Astrocyte (in vitro differentiated cells and primary cell): Measurements from ENCODE around the gene PLP2. TPM values are rescaled to one million over a fixed set of nuclear protein-coding genes. Genes with fewer than 3 reads are reported as not detected.

Experiments
- DNase-seq: peaks from one replicate; pipeline ENCODE4 v3.0.0-alpha.2; 2010; ENCODE audit warnings: low read depth
- FAIRE-seq: peaks from 2 replicates; lab custom pipeline; 2011; peaks lifted over from hg19 to GRCh38; lab: Jason Lieb, UNC
- H2AFZ ChIP-seq: 2 replicates; pipeline ENCODE4 v1.6.0; 2012; ENCODE audit warnings: low read depth, low read length, inconsistent platforms
- H3K27ac ChIP-seq: 2 replicates; pipeline ENCODE4 v1.5.1; 2011; ENCODE audit warnings: low read depth, low read length, inconsistent platforms
- H3K27me3 ChIP-seq: 2 replicates; pipeline ENCODE4 v1.6.0; 2011; ENCODE audit warnings: low read length, inconsistent platforms; ENCODE audit not compliant: insufficient read depth
- H3K36me3 ChIP-seq: 2 replicates; pipeline ENCODE4 v1.5.1; 2011; ENCODE audit warnings: low read length, inconsistent platforms; ENCODE audit not compliant: insufficient read depth
- H3K4me1 ChIP-seq: 2 replicates; pipeline ENCODE4 v1.5.1; 2011; ENCODE audit warnings: low read length, inconsistent platforms; ENCODE audit not compliant: insufficient read depth
- H3K4me2 ChIP-seq: 2 replicates; pipeline ENCODE4 v1.6.0; 2012; ENCODE audit warnings: low read length, inconsistent platforms
- H3K4me3 ChIP-seq: 2 replicates; pipeline ENCODE4 v1.5.1; 2011; ENCODE audit warnings: low read depth, mild to moderate bottlenecking, low read length, inconsistent platforms; ENCODE audit not compliant: insufficient read depth
- H3K79me2 ChIP-seq: 2 replicates; pipeline ENCODE4 v1.6.0; 2012; ENCODE audit warnings: mild to moderate bottlenecking, low read length, inconsistent platforms; ENCODE audit not compliant: insufficient read depth
- H3K9ac ChIP-seq: 2 replicates; pipeline ENCODE4 v1.6.0; 2012; ENCODE audit warnings: mild to moderate bottlenecking, low read length, inconsistent platforms
- H3K9me3 ChIP-seq: 2 replicates; pipeline ENCODE4 v1.5.1; 2012; ENCODE audit warnings: low read depth, mild to moderate bottlenecking, low read length, inconsistent platforms; ENCODE audit not compliant: insufficient read depth
- H4K20me1 ChIP-seq: 2 replicates; pipeline ENCODE4 v1.6.0; 2012; ENCODE audit warnings: low read length, inconsistent platforms; ENCODE audit not compliant: insufficient read depth
- H3K27ac Mint-ChIP-seq: one replicate; pipeline ENCODE4 v1.8.0; 2021; ENCODE audit warnings: mild to moderate bottlenecking, mixed read lengths; ENCODE audit not compliant: unreplicated experiment
- H3K27me3 Mint-ChIP-seq: one replicate; pipeline ENCODE4 v1.8.0; 2021; ENCODE audit warnings: low read depth, mixed read lengths; ENCODE audit not compliant: unreplicated experiment
- H3K36me3 Mint-ChIP-seq: one replicate; pipeline ENCODE4 v1.8.0; 2021; ENCODE audit warnings: low read depth, mixed read lengths; ENCODE audit not compliant: unreplicated experiment
- H3K4me1 Mint-ChIP-seq: one replicate; pipeline ENCODE4 v1.8.0; 2021; ENCODE audit warnings: low read depth, mixed read lengths; ENCODE audit not compliant: unreplicated experiment
- H3K4me3 Mint-ChIP-seq: one replicate; pipeline ENCODE4 v1.8.0; 2021; ENCODE audit warnings: mild to moderate bottlenecking, moderate library complexity, mixed read lengths; ENCODE audit not compliant: unreplicated experiment
- H3K9me3 Mint-ChIP-seq: one replicate; pipeline ENCODE4 v1.8.0; 2021; ENCODE audit warnings: mild to moderate bottlenecking, mixed read lengths; ENCODE audit not compliant: unreplicated experiment
- CTCF ChIP-seq: IDR thresholded peaks from 2 replicates; pipeline ENCODE4 v1.5.1; 2011; ENCODE audit warnings: low read depth, mild to moderate bottlenecking, inconsistent platforms, low read length, moderate library complexity; ENCODE audit not compliant: insufficient read depth
- EZH2 ChIP-seq: IDR thresholded peaks from 2 replicates; pipeline ENCODE4 v1.6.1; 2012; ENCODE audit warnings: mild to moderate bottlenecking, low read length, inconsistent platforms; ENCODE audit not compliant: insufficient read depth
- total RNA-seq: library from RNA; stranded (reverse); gene quantifications from 2 replicates; pipeline ENCODE4 v1.2.1, GENCODE V29; 2021

PLP2 gene
- total RNA-seq, 1 donor from 2014 or later: 109 TPM

- no peaks in the 10 kb centered on the region for H3K9me3 Mint-ChIP-seq
- H4K20me1 ChIP-seq: no peaks in the 10 kb centered on the region
- H3K4me3 Mint-ChIP-seq: no peak overlapping the region
- no peak for DNase-seq
- H3K4me3 ChIP-seq: no peak overlapping the region
- no peak overlapping the region for H2AFZ ChIP-seq
- H3K27ac Mint-ChIP-seq: no peak overlapping the region
- H3K4me1 ChIP-seq: no peaks in the 10 kb centered on the region
- TF ChIP-seq EZH2: no peak
- no peak for TF ChIP-seq CTCF
- FAIRE-seq: no peak
- H3K9me3 ChIP-seq: no peaks in the 10 kb centered on the region
- H3K36me3 ChIP-seq: no peaks in the 10 kb centered on the region
- H3K27me3 Mint-ChIP-seq: peaks cover 5% of the 10 kb centered on the region
- no peak overlapping the region for H3K9ac ChIP-seq
- no peak overlapping the region for H3K4me2 ChIP-seq
- H3K4me1 Mint-ChIP-seq: no peaks in the 10 kb centered on the region
- no peaks in the 10 kb centered on the region for H3K79me2 ChIP-seq
- no peaks in the 10 kb centered on the region for H3K36me3 Mint-ChIP-seq
- no peaks in the 10 kb centered on the region for H3K27me3 ChIP-seq
- no peak overlapping the region for H3K27ac ChIP-seq
Observed at GRCh38 chrX:49206543-49206942, 34.8 kb downstream of the PLP2 start.

GRCh38 chrX:49208399-49208798 lies 36.7 kb downstream of the PLP2 start:
- Mint-ChIP-seq H3K9me3 (no peaks in the 10 kb centered on the region), H3K4me1 (no peaks in the 10 kb centered on the region), H3K36me3 (no peaks in the 10 kb centered on the region), H3K27ac (no peak overlapping the region), H3K4me3 (no peak overlapping the region), H3K27me3 (peaks cover 7% of the 10 kb centered on the region)
- no peak overlapping the region for H3K4me3 ChIP-seq
- no peak overlapping the region for H2AFZ ChIP-seq
- H3K4me2 ChIP-seq: no peak overlapping the region
- DNase-seq (no peak), FAIRE-seq (no peak)
- no peaks in the 10 kb centered on the region for H3K36me3 ChIP-seq
- H3K27me3 ChIP-seq: no peaks in the 10 kb centered on the region
- H3K4me1 ChIP-seq: no peaks in the 10 kb centered on the region
- H3K79me2 ChIP-seq: no peaks in the 10 kb centered on the region
- no peak overlapping the region for H3K9ac ChIP-seq
- TF ChIP-seq CTCF (no peak), EZH2 (no peak)
- no peak overlapping the region for H3K27ac ChIP-seq
- H3K9me3 ChIP-seq: no peaks in the 10 kb centered on the region
- no peaks in the 10 kb centered on the region for H4K20me1 ChIP-seq

GRCh38 chrX:49209434-49210251 lies 37.9 kb downstream of the PLP2 start:
- H3K27me3 Mint-ChIP-seq: peaks cover 7% of the 10 kb centered on the region
- no peaks in the 10 kb centered on the region for H3K4me1 ChIP-seq
- no peak overlapping the region for H3K4me3 Mint-ChIP-seq
- H2AFZ ChIP-seq: no peak overlapping the region
- H3K36me3 Mint-ChIP-seq: no peaks in the 10 kb centered on the region
- no peaks in the 10 kb centered on the region for H3K4me1 Mint-ChIP-seq
- DNase-seq: no peak
- no peak overlapping the region for H3K27ac ChIP-seq
- H3K4me3 ChIP-seq: no peak overlapping the region
- no peaks in the 10 kb centered on the region for H3K36me3 ChIP-seq
- H3K4me2 ChIP-seq: no peak overlapping the region
- no peak for TF ChIP-seq EZH2
- TF ChIP-seq CTCF: no peak
- H3K9me3 ChIP-seq: no peaks in the 10 kb centered on the region
- FAIRE-seq: no peak
- no peaks in the 10 kb centered on the region for H3K27me3 ChIP-seq
- no peak overlapping the region for H3K9ac ChIP-seq
- H4K20me1 ChIP-seq: no peaks in the 10 kb centered on the region
- H3K27ac Mint-ChIP-seq: no peak overlapping the region
- H3K9me3 Mint-ChIP-seq: peaks cover 2% of the 10 kb centered on the region
- no peaks in the 10 kb centered on the region for H3K79me2 ChIP-seq
